ENCODE results near the gene CSNK1D.

DNA sequence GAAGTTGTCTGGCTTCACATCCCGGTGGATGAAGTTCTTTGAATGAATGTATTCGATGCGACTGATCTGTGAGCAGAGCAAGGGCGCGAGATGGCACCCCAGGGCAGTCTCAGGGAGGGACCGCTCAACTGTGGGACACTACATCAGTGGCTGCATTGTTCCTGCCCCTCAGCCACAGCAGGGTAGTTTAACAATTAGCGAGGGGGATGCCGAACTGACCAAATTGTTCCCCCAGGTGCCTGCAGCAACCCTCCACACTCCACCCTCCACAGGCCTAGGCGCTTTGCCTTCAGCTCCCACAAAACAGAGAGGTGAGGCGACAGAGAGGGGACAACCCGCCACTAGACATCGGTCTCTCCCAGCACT lies 20.3 kb downstream of the CSNK1D start:
- no peak for TF ChIP-seq CTCF (IDR thresholded peaks at IDR 0.05)
- no peak for TF ChIP-seq POLR2A (IDR thresholded peaks at IDR 0.05)

Data from adrenal gland (tissue), 5 donors.